Calu3 (cell line): ENCODE measurements around the gene S1PR2. TPM values are rescaled to one million over a fixed set of nuclear protein-coding genes. Genes with fewer than 3 reads are reported as not detected.

Experiments
- BruUV-seq: library from RNA; stranded (reverse); fragments of 400-500 nt; replicated peaks from 2 replicates; lab custom pipeline; 2021; lab: Mats Ljungman, UMichigan
- CTCF ChIA-PET: fragments of 300-600 bp; sonication (Branson Sonifier 250); formaldehyde crosslinking; loops from one replicate; lab custom pipeline; 2022; ENCODE audit warnings: antibody characterized with exemption; lab: Charles Lee
- DNase-seq: peaks from one replicate; pipeline ENCODE4 v3.0.0; 2022
- H3K27ac Mint-ChIP-seq: one replicate; pipeline ENCODE4 v1.8.0; 2022; ENCODE audit warnings: mixed read lengths; ENCODE audit not compliant: unreplicated experiment
- H3K27me3 Mint-ChIP-seq: one replicate; pipeline ENCODE4 v1.8.0; 2022; ENCODE audit warnings: mixed read lengths; ENCODE audit not compliant: unreplicated experiment
- H3K36me3 Mint-ChIP-seq: one replicate; pipeline ENCODE4 v1.8.0; 2022; ENCODE audit warnings: mild to moderate bottlenecking, moderate library complexity, mixed read lengths; ENCODE audit not compliant: insufficient read depth, unreplicated experiment
- H3K4me1 Mint-ChIP-seq: one replicate; pipeline ENCODE4 v1.8.0; 2022; ENCODE audit warnings: mild to moderate bottlenecking, low read depth, mixed read lengths; ENCODE audit not compliant: unreplicated experiment
- H3K4me3 Mint-ChIP-seq: one replicate; pipeline ENCODE4 v1.8.0; 2022; ENCODE audit warnings: mild to moderate bottlenecking, low read depth, moderate library complexity, mixed read lengths; ENCODE audit not compliant: unreplicated experiment
- H3K9me3 Mint-ChIP-seq: one replicate; pipeline ENCODE4 v1.8.0; 2022; ENCODE audit warnings: low read depth, mixed read lengths; ENCODE audit not compliant: unreplicated experiment
- intact Hi-C: fragments of 100-400 bp; cut with micrococcal nuclease; formaldehyde crosslinking; loops from one replicate; pipeline ENCODE4 v1.10.0; 2022; ENCODE audit not compliant: unreplicated experiment
- total RNA-seq: library from RNA; stranded (reverse); gene quantifications from 2 replicates; pipeline ENCODE4 v1.2.3, GENCODE V29; 2022
- TF ChIP-seq, protein P1 (sequence below): fragments of 200-600 bp; IDR thresholded peaks from one replicate; pipeline ENCODE4 v1.8.0; 2022; ENCODE audit warnings: antibody characterized with exemption; ENCODE audit not compliant: unreplicated experiment

The S1PR2 gene
- total RNA-seq, 1 experiment from 2014 or later, result 4.8 TPM

- no peak for DNase-seq
- Mint-ChIP-seq H3K4me1 (peaks cover 2% of the 10 kb centered on the region), H3K4me3 (no peak overlapping the region), H3K36me3 (peaks cover 3% of the 10 kb centered on the region), H3K9me3 (peaks cover 2% of the 10 kb centered on the region), H3K27me3 (no peaks in the 10 kb centered on the region), H3K27ac (no peak overlapping the region)
- intact Hi-C loops, result no loop called here
- no TSS peak for BruUV-seq
- CTCF ChIA-PET, result no interaction called here
- TF ChIP-seq, protein P1, sequence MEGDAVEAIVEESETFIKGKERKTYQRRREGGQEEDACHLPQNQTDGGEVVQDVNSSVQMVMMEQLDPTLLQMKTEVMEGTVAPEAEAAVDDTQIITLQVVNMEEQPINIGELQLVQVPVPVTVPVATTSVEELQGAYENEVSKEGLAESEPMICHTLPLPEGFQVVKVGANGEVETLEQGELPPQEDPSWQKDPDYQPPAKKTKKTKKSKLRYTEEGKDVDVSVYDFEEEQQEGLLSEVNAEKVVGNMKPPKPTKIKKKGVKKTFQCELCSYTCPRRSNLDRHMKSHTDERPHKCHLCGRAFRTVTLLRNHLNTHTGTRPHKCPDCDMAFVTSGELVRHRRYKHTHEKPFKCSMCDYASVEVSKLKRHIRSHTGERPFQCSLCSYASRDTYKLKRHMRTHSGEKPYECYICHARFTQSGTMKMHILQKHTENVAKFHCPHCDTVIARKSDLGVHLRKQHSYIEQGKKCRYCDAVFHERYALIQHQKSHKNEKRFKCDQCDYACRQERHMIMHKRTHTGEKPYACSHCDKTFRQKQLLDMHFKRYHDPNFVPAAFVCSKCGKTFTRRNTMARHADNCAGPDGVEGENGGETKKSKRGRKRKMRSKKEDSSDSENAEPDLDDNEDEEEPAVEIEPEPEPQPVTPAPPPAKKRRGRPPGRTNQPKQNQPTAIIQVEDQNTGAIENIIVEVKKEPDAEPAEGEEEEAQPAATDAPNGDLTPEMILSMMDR, result no peak
These were observed 19.4 kb downstream of the S1PR2 start for GRCh38 chr19:10211691-10212090.

DNA sequence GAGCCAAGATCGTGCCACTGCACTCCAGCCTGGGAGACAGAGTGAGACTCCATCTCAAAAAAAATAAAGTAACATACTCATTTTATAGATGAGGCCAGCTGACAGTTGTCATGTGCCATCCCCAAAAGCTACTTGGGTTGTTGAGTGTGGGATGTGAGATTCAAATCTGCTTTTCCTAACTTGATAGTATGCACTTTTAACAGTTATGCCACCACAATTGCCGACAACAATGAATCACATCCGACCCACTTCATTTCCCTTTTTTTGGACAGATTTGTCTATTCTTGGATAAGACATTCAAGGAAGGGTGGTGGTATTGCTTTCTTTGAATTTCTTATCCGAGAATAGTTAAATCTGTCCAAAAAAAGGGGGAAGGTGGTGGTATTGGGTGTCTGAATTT lies 20.1 kb downstream of the S1PR2 start:
- CTCF ChIA-PET, result no interaction called here
- TF ChIP-seq, protein P1, result no peak
- H3K4me3 Mint-ChIP-seq, result no peak overlapping the region
- H3K4me1 Mint-ChIP-seq, result peaks cover 8% of the 10 kb centered on the region
- H3K9me3 Mint-ChIP-seq, result peaks cover 2% of the 10 kb centered on the region
- H3K27me3 Mint-ChIP-seq, result no peaks in the 10 kb centered on the region
- no peak for DNase-seq
- peaks cover 5% of the 10 kb centered on the region for H3K36me3 Mint-ChIP-seq
- H3K27ac Mint-ChIP-seq, result no peak overlapping the region
- no TSS peak for BruUV-seq
- intact Hi-C loops, result no loop called here

- no peak for DNase-seq
- intact Hi-C loops, result no loop called here
- no peak overlapping the region for H3K27ac Mint-ChIP-seq
- no peak overlapping the region for H3K4me3 Mint-ChIP-seq
- H3K4me1 Mint-ChIP-seq, result peaks cover 19% of the 10 kb centered on the region
- no TSS peak for BruUV-seq
- CTCF ChIA-PET, result interaction anchor here (0.6 kb wide), 1 partner anchor 33 kb away, joined by 4 read pairs; no protein-coding TSS in a partner anchor
- H3K9me3 Mint-ChIP-seq, result peaks cover 7% of the 10 kb centered on the region
- TF ChIP-seq, protein P1, result no peak
- peaks cover 10% of the 10 kb centered on the region for H3K36me3 Mint-ChIP-seq
- H3K27me3 Mint-ChIP-seq, result no peaks in the 10 kb centered on the region
These were observed 21.8 kb downstream of the S1PR2 start for GRCh38 chr19:10209315-10209714.

- H3K27ac Mint-ChIP-seq, result peak overlapping the region; percentile 71
These were observed 24.1 kb downstream of the S1PR2 start for GRCh38 chr19:10207026-10207425.

More at GRCh38 chr19:10207026-10207425, 24.1 kb downstream of the S1PR2 start:
- H3K27me3 Mint-ChIP-seq, result no peaks in the 10 kb centered on the region
- H3K36me3 Mint-ChIP-seq, result peaks cover 10% of the 10 kb centered on the region
- DNase-seq, result no peak
- H3K4me3 Mint-ChIP-seq, result no peak overlapping the region
- no TSS peak for BruUV-seq
- intact Hi-C loops, result no loop called here
- H3K4me1 Mint-ChIP-seq, result peaks cover 19% of the 10 kb centered on the region
- CTCF ChIA-PET, result interaction anchor here (0.6 to 1.3 kb wide), 4 partner anchors 12 to 250 kb away, joined by 3 to 5 read pairs (median 4); partner anchors contain the start of gene DNMT1
- TF ChIP-seq, protein P1, result no peak
- H3K9me3 Mint-ChIP-seq, result peaks cover 7% of the 10 kb centered on the region
